GM18517 (cell line): ENCODE measurements around the gene COPS9.

Experiments used
- ATAC-seq: cut with Tn5 transposase; IDR thresholded peaks from one replicate; pipeline ENCODE4 v1.9.1; 2021; ENCODE audit warnings: mild to moderate bottlenecking, moderate library complexity; ENCODE audit not compliant: unreplicated experiment

The COPS9 gene

DNA sequence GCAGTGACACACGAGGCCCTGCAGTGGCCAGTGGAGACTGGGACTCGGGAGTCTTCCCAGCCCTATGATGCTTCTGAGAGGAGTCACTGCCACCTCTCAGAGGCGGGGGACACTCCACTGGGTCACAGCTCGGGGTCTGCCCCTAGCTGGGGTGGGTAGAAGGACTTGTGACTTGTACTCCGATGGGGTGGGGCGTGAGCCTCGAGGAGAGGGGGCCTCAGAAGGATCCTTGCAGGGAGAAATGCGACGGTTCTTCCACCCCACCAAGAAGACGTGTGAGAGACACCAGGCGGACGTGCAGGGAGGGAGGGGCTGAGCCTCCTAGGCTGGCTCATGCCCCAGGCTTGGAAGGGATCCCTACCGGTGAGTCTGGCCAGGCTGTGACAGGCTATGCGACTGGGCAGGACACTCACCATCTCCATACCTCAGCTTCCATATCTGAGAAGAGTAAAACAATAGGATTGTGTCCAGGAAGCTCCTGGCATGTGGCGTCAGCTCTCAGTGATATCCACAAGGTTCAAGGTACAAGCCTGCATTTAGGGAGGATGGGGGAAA is 15.4 kb upstream of the COPS9 start:
- ATAC-seq = no peak

DNA sequence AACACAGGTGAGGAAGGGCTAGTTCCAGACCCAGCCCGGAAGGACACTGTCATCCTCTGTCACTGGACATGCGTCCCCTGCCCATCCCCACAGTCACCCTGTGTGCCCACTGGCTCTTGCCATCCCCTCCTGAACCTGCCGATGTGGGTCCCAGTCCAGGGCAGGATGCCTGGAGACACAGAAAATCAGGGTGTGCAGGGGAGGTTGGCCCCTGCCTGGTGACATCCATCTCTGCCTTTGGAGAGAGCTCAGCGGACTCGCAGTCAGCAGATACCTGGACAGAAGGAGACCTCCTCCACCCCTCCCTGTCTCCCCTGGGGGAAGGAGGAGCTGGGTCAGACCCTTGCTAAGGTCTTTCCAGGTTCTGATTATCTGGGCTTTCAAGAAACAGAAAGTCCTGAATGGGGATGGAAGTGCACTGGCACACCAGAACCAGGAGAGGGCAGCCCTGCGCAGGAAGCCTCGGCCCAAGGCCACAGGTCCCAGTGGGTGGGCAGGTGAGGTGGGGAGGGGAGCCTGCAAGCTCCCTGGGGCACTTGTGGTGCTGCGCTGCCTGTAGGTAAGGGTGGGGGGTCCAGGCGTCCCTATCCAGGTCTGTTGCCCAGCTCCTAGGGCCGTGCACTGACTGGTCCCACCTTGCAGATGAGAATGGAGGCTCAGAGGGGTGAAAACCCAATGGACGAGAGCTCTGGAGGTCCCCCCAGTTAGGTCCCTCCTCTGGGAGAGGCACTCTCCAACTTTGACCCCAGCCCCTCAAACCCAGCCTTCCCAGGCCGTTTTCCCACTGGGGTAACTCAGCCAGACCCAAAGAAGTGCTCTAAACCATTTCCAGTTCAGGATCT is 14.1 kb upstream of the COPS9 start:
- no peak for ATAC-seq

DNA sequence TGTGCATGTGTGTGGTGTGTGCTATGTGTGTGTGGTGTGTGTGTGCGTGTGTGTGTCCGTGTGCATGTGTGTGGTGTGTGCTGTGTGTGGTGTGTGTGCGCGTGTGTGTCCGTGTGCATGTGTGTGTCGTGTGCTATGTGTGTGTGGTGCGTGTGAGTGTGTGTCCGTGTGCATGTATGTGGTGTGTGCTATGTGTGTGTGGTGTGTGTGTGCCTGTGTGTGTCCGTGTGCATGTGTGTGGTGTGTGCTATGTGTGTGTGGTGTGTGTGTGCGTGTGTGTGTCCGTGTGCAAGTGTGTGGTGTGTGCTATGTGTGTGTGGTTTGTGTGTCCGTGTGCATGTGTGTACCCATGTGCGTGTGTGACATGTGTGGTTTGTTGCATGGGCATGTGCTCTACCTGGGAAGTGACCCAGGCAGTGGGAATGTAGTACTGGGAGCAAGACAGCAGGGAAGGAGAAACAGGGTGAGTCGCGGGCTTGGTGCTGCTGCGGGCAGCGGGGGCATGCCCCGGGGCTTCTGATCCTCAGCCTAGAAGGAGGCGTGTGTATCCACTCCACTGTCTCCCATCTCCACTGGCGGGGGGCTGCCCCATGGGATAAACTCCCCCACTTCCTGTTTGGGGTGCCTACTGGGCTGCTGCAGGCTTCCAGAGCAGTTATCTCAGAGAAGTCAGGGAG is 11.9 kb upstream of the COPS9 start:
- ATAC-seq = no peak

DNA sequence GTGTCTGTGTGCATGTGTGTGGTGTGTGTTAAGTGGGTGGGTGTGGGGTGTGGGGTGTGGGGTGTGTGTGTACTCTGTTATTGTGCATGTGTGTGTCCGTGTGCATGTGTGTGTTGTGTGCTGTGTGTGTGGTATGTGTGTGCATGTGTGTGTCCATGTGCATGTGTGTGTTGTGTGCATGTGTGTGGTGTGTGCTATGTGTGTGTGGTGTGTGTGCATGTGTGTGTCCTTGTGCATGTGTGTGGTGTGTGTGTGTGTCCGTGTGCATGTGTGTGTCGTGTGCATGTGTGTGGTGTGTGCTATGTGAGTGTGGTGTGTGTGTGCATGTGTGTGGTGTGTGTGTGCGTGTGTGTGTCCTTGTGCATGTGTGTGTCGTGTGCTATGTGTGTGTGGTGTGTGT is 11.3 kb upstream of the COPS9 start:
- no peak for ATAC-seq

DNA sequence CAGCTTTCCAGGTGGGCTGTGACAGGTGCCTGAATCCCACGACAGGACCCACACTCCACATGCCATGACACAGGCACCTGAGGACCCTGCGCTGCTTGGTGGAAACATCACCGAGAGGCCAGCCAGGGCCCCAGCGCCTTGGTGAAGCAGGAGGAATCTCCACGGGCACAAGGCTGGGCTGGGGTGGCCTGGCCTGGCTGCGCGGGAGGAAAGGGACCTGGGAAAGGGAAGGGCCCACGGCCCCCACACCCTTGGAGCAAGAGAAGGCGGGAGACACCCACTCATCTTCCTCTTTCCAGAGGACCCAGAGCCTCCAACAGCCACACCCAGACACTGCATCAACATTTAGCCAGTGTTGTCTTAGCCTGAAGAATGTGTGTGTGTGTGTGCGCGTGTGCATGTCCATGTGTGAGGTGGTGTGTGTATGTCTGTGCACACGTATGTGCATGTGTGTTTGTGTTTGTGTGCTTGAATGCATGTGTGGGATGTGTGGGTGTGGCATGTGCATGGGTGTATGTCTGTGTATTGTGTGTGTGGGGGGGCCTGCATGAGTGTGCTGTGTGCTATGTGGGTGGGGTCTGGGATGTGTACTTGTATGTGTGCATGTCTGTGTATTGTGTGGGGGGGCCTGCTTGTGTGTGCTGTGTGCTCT is 10.6 kb upstream of the COPS9 start:
- no peak for ATAC-seq

DNA sequence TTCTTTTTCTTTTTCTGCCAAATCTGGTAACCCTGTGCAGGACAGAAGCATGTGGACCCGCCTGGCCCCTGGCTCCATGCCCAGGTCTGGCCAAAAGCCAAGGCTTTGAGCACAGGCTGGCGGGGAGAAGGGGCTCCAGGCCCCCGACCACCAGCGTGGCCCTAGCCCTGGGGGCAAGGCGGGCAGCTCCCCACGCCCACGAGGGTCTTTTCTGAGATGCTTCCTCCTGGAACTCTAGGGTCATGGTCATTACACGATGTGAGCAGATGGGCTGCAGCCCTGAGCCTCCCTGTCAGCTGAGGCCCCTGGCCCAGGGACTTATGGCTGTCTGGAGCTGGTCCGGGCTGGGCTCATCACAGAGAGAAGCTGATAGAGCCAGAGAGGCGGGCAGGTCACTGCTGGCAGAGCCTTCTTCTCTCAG is 10.0 kb upstream of the COPS9 start:
- ATAC-seq = no peak

DNA sequence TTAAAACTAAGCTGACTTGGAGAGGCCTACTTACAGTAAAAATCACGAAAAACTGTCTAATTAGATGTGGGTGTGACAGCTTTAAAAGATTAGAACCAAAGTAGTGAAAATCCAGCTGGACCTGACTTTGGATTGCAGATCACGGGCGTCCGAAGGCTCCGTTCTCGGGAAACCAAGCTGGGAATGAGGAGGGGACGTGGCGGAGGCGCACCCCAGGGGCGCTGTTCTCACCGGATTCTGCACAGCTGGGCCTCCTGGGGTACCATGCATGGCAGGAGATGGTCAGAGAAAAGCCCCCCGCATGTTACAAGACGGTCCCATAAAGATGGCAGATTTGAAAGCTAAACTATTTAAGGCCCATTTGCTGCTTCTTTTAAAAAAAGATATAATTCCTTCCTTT is 9.4 kb upstream of the COPS9 start:
- ATAC-seq = no peak

DNA sequence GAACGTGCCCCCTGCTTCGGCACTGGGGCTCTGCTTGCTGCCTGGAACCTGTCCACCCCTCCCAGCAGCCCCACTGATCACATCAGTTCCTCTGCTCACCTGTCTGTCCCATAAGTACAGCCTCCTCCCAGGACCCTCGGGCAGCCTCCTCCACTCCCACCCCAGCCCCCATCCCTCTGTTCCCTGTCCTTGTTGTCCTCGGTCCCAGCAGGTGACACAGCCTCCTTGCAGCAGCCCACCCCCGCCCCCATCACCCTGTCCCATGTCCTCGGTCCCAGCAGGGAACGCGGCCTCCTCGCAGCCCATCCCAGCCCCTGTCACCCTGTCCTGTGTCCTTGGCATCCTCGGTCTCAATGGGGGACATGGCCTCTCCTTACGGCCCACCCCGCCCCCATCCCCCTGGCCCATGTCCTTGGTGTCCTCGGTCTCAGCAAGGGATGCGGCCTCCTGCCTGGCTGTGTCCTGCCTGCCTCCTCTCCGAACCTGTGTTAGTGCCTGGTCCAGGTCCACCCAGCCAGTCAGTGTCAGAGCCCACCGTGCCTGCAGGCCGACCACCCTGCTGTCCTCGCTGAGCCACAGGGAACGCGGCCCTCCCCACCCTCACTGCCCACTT is 8.7 kb upstream of the COPS9 start:
- no peak for ATAC-seq

DNA sequence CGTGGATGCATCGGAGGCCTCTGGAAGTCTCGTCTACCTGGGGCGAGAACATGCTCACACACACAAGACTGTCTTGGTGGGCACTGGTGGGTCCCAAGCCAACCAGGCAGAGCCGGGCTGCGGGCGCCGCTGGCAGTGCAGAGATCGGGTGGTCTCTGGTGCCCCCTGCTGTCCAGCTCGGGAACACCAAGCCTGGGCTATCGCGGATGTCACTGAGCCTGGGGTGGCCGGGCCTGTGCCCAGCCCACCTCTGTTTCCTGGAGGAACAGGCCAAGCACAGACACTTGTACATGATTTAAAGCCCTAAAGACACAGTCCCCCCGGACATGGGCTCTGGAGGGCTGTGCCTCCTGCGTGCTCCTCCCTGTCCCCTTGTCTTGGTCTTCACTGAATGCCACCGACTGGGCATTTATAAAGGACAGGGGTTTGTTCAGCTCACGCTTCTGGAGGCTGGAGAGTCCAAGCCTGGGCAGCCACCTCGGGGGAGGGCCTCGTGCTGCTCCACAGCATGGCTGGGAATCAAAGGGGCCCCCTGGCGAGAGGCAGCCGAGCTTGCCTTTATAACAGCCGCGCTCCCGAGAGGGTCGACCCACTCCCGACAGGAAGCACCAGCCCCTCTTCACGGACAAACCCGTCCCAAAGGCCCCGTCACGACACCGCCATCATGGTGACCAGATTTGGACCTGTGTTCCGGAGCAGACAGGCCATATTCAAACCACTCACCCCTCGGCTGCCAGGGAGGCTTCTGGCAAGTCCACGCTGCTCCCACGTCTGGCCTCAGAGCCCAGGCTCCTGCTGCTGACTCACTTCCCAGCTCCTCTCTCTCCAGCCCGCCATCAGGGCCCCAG is 7.9 kb upstream of the COPS9 start:
- ATAC-seq = no peak

DNA sequence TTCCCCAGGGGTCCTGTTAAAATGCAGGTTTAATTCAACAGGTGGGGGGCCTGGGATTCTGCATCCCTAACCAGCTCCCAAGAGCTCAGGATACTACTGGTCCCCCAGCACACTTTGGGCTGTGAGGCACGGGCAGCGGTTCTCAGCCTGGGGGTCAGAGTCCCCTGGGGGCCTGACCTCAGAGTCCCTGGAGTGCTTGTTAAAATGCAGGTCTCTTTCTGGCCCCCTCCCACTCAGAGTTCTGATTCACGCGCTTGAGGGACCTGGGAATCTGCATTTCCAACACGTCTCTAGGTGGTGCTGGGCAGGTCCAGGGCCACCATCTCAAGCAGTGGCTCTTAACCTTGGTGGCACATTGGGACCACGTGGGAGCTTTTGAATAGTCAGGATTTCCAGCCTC is 7.2 kb upstream of the COPS9 start:
- ATAC-seq = no peak

DNA sequence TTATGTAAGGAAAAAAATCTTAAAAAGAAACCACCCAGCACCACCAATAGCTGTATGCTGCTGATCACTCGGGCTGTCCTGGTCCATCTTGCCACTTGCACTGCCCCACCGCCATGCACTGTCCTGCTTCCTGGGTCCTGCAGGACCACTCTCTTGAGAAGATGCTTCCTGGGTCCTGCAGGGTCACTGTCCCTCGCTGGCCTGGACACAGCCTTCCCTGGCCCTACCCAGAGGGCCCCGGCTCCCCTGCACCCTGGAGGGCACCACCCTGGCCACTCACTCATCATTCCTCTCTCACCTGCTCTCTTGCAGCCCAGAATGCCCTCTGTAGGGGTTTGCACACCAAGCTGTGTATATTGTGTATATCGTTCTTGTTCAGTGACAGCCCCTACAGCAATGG is 6.8 kb upstream of the COPS9 start:
- ATAC-seq = no peak

DNA sequence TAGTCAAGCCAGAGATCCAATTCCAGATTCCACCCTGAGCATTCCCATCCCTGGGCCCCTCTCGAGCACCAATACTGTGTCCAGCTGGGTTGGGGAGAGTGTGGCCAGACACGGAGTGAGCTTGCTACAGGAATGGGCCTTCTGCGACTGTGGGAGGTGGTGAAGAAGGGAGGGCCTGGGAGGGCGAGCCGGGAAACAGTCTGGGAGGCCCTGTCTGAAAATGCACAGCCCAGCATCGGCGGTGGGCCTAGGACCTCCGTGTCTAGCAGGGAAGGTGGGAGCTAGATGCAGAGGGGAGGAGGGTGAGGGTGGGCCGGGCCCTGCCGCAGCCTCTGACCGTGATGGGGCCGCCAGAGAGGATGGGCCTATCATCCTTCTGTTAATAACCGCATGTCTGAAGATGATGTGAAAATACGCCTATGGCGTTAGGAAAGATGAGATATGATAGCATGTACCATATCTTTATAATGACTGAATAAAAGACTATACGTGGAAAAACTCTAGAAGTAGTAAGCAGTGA is 6.2 kb upstream of the COPS9 start:
- no peak for ATAC-seq

DNA sequence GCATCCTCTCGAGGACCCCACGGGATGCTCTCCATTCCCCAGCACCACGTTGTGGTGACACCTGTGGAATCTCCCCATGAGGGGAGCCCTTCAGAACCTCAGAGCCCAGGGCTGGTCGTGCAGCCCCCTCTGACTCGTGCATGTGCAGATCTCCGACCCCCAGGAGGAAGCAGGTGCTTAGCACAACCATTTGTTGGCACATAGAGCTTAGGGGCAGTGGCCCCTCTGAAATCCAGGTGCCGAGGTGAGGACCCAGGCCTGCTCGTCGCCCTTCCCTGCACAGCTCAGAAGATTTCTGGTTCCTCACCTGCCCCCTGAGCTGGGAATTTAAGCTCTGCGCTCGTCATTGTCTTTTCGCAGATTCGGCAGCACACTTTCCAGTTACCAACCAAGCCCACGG is 5.6 kb upstream of the COPS9 start:
- ATAC-seq = no peak

DNA sequence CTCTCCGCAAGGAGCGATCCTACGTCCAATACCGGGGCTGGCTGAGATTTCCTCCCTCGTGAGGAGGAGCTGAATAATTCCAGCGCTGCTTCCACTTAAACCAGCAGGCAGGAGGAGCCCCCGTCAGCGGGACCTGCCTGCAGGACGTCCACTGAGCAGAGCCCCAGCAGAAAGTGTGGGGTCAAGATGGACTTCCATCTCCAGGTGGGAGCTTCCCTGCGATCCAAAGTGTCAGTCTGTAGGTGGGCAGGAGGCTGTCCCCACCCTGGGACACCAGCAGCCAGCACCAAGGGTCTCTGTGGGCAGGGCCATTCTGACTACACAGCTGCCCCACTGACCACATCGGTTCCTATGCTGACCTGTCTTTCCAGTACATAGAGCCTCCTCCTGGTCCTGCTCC is 4.8 kb upstream of the COPS9 start:
- no peak for ATAC-seq

DNA sequence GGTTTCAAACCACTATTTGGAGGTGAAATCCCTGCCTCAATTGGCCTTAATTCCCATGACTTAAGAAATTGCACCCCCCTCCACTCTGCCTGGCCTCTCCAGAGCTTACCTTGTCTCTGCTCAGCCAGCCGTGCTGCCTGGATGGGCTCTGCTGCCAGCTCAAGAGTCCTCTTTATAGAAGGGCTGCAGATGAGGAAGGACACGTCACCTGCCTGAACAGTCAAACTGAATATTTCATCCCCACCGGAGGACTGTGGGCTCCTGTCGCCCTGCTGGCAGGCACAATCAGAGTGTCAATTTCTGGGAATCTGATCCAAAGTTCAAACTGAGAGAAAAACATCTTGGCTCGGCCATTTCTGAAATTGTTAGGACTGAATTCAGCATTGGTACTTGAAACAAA is 4.4 kb upstream of the COPS9 start, which contains the start of gene OTOS:
Gene OTOS (minus strand): TSS at position 148 of the 400 bp plus-strand sequence. CDS start 332 bp downstream, outside the sequence.
- ATAC-seq = no peak

DNA sequence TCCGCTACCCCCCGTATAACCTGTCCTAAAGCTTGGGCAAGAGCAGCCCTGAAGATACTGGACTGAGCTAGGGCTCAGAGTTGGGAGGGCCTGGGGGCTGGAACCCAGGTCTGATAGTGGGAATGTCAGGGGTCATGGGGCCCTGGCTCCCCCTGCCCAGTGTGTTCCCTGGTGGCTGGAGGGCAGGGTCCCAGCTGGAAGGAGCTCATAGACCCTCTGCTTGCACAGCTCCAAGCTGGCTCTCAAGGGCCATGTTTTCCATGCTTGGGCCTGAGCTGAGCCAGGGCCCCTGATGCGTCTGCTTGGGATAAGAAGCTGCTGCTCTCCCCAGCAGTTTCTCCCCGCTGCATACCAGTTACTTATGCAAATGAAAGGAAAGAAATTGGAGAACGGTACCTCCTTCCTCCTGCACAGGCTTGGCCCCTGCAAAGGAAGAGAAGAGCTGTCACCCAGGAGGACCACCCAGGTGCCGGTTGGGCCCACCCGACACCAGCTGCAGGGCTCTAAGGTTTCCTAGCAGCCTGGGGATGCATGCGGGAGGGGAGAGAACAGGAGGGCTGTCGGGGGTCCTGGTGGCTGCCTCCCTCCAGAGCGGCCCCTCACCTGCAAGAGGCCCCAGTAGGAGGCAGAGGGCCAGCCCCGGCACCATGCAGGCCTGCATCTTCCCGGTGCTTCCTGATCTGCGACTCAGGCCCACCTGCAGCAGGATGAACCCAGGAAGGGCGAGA is 3.7 kb upstream of the COPS9 start:
- no peak for ATAC-seq

DNA sequence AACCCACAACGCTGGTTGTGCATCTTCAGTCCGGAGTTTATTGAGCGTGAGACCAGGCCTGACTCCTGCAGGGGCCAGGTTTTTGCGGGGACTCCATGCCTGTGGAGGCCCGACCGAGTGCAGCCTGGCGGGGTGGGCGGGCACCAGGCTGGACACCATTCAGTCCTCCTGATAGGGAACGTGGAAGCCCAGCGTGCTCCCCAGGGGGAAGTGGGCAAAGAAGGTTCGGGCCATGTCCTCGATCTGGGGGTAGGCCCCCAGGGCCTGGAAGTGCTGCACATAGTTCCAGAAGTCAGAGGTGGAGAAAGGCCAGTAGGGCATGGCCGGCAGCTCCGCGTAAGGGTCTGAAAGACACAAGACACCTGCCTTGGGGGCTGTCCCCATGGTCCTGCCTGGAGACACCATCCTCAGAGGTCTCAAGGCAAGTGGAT is 2.9 kb upstream of the COPS9 start:
- no peak for ATAC-seq

DNA sequence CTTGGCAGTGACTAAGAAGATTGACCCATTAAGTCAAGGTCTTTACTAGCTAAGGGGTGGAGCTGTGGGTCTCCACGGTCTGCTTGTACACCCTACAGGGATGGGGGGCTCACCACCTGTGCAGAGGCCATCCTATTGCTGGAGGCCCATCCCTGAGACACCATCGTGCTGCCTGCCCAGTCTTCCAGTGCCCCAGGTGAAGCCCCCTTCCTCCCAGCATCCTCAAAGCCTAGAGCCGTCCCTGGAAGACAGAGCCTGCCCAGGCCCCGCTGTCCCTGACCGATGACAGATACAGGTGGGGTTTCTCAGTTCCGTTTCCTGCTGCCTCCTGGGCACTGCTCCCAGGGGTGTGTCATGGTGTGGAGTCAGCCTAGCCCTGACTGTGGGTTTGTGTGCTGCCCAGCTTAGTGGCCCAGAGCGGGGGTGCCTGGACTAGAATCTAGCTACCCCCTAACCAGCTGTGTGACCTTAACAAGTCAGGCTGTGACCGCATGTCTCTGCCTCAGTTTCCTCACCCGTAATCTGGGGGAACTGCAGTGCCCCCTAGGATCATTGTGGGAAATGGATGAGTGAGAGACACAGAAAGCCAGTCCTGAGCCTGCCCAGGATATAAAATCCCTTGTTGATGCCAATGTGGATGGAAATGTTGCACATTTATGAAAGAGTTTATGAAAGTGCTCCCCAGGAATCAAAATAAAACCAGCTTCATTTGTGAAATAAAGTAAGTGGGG is 2.3 kb upstream of the COPS9 start:
- no peak for ATAC-seq
